Activated CD8-positive, alpha-beta memory T cell treated with anti-CD3 and anti-CD28 coated beads for 4 hours (primary cell): ENCODE results near the gene COPG2.
"Not testable (repeated sequence)": the region's sequence is repeated elsewhere in the genome, so short reads cannot be mapped to it uniquely, and the experiment has no call there.

Experiments
- DNase-seq, 2 donors: peaks; one replicate each; pipeline ENCODE4 v3.0.0-alpha.2; 2020; ENCODE audit warnings: low read depth in 2 of 2

COPG2 gene

GRCh38 chr7:130560972-130561371 lies 107.6 kb downstream of the COPG2 start:
- no peak for DNase-seq

- DNase-seq: no peak
Observed at GRCh38 chr7:130559184-130559583, 109.4 kb downstream of the COPG2 start.

GRCh38 chr7:130554481-130554880 lies 114.1 kb downstream of the COPG2 start:
- DNase-seq: no peak

- no peak for DNase-seq
Observed at GRCh38 chr7:130553398-130554029, 115.0 kb downstream of the COPG2 start.

- no peak for DNase-seq
Observed at GRCh38 chr7:130544356-130544755, 124.2 kb downstream of the COPG2 start.

GRCh38 chr7:130543487-130544010 lies 125.0 kb downstream of the COPG2 start:
- no peak for DNase-seq

- not testable (repeated sequence) for DNase-seq
Observed at GRCh38 chr7:130542297-130542696, 126.3 kb downstream of the COPG2 start.

GRCh38 chr7:130541287-130541686 lies 127.3 kb downstream of the COPG2 start:
- not testable (repeated sequence) for DNase-seq

GRCh38 chr7:130537894-130538293 lies 130.7 kb downstream of the COPG2 start:
- not testable (repeated sequence) for DNase-seq

GRCh38 chr7:130529417-130529816 lies 139.1 kb downstream of the COPG2 start:
- no peak for DNase-seq

- DNase-seq: not testable (repeated sequence)
Observed at GRCh38 chr7:130527752-130528355, 140.7 kb downstream of the COPG2 start.

- DNase-seq: no peak
Observed at GRCh38 chr7:130524628-130525027, 143.9 kb downstream of the COPG2 start.

- not testable (repeated sequence) for DNase-seq
Observed at GRCh38 chr7:130523519-130524125, 144.9 kb downstream of the COPG2 start.

- DNase-seq: no peak
Observed at GRCh38 chr7:130521258-130521951, 147.1 kb downstream of the COPG2 start.

- DNase-seq: no peak
Observed at GRCh38 chr7:130515315-130516040, 153.1 kb downstream of the COPG2 start.

GRCh38 chr7:130513447-130513846 lies 155.1 kb downstream of the COPG2 start:
- no peak for DNase-seq

- not testable (repeated sequence) for DNase-seq
Observed at GRCh38 chr7:130512038-130512437, 156.5 kb downstream of the COPG2 start.

- no peak for DNase-seq
Observed at GRCh38 chr7:130506358-130506757, 162.2 kb downstream of the COPG2 start.

- DNase-seq: no peak
Observed at GRCh38 chr7:130505753-130506152, 162.8 kb downstream of the COPG2 start.

GRCh38 chr7:130500910-130501309 lies 167.6 kb downstream of the COPG2 start:
- DNase-seq: no peak

GRCh38 chr7:130500463-130500862 lies 168.1 kb downstream of the COPG2 start:
- no peak for DNase-seq

- no peak for DNase-seq
Observed at GRCh38 chr7:130494431-130494858, 174.1 kb downstream of the COPG2 start.
